ENCODE data around the gene HOMER3. TPM values are rescaled to one million over a fixed set of nuclear protein-coding genes. Genes with fewer than 3 reads are reported as not detected.

HOMER3 gene
- total and polyA plus RNA-seq, 2 of the 13 experiments (the other 11 are each of a cell fraction or from before 2014, with no cell fraction given) = 21.3 to 27.3 TPM

DNA sequence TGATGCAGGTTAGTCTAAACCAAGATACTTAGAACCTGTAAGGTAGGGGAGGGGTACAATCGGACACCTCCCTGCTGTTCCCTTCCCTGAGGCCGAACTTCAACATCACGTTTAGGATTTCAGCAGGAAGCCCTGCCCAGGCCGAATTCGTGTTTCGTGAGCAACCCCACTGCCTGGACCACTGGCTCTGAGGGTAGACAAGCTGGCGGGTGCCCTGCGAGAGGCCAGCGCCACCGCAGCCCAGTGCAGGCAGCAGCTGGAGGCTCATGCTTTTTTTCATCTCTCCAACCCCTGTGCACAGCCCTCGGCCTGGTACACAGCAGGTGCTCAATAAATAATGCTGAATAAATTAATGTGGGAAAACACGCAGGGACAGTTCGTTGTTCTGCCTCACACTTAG is 7.7 kb downstream of the HOMER3 start (continued):
- TF ChIP-seq SIX1 (CRISPR knock-in tag; IDR thresholded peaks at IDR 0.05; ENCODE audit: borderline replicate concordance) = no peak
- TF ChIP-seq NCOR1 (IDR thresholded peaks at IDR 0.05; ENCODE audit: borderline replicate concordance, low read length) = no peak
- no peak for TF ChIP-seq ZNF564 (CRISPR knock-in tag; IDR thresholded peaks at IDR 0.05)

- 95% methylated on average over 37 of the region's 37 CpGs for WGBS (ENCODE audit: low lambda C conversion rate)
- ChIA-PET CTCF (ENCODE audit: low intra/inter-chr PET ratio, low total read pairs) (no interaction called here), POLR2A (no interaction called here)
- intact Hi-C loops (cut with micrococcal nuclease; ENCODE audit: unreplicated experiment) = no loop called here
- Histone ChIP-seq H3K27me3 (ENCODE audit: control insufficient read depth in 1 of 2, insufficient read depth in 2 of 2, low read length in 2 of 2) (no peaks in the 10 kb centered on the region), H3K4me3 (replicated peaks in 1 of 3; ENCODE audit: insufficient read depth in 1 of 3, low read depth in 2 of 3, low read length in 3 of 3) (no peak overlapping the region), H3K36me3 (replicated peaks in 1 of 2; ENCODE audit: control insufficient read depth in 1 of 2, insufficient read depth in 2 of 2, low read length in 2 of 2) (peaks cover 6 to 10% of the 10 kb centered on the region in 2 experiments; a peak in 4 of 5 replicates), H3K4me2 (ENCODE audit: low read depth, low read length) (no peak overlapping the region), H3K4me1 (ENCODE audit: insufficient read depth, low read length) (no peaks in the 10 kb centered on the region), H2AFZ (ENCODE audit: low read length) (no peak overlapping the region), H3K9ac (ENCODE audit: insufficient read depth, low read depth, low read length) (no peak overlapping the region), H4K20me1 (ENCODE audit: insufficient read depth, low read length) (no peaks in the 10 kb centered on the region), H3K9me3 (ENCODE audit: low read length) (no peaks in the 10 kb centered on the region), H3K27ac (ENCODE audit: extremely low read length, insufficient read depth, low read length) (no peak overlapping the region), H3K79me2 (ENCODE audit: insufficient read depth, low read length) (no peaks in the 10 kb centered on the region)
- BruUV-seq (replicated peaks) = no TSS peak
- TF ChIP-seq, protein P1, sequence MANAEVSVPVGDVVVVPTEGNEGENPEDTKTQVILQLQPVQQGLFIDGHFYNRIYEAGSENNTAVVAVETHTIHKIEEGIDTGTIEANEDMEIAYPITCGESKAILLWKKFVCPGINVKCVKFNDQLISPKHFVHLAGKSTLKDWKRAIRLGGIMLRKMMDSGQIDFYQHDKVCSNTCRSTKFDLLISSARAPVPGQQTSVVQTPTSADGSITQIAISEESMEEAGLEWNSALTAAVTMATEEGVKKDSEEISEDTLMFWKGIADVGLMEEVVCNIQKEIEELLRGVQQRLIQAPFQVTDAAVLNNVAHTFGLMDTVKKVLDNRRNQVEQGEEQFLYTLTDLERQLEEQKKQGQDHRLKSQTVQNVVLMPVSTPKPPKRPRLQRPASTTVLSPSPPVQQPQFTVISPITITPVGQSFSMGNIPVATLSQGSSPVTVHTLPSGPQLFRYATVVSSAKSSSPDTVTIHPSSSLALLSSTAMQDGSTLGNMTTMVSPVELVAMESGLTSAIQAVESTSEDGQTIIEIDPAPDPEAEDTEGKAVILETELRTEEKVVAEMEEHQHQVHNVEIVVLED (CRISPR knock-in tag; IDR thresholded peaks at IDR 0.05; ENCODE audit: borderline replicate concordance) = no peak
- TF ChIP-seq AGO2 (optimal IDR thresholded peaks at IDR 0.05; ENCODE audit: low read depth, low read length) = peak; percentile 4
- FAIRE-seq (no peak), DNase-seq (ENCODE audit: low spot score) (no peak), ATAC-seq (peak; percentile 13)
- in situ Hi-C loops (cut with HindIII; ENCODE audit: extremely low pct_ligation_motif_present, low pct_unique_long_range_greater_than_20kb) = no loop called here
Observed at GRCh38 chr19:18932216-18932841, 8.7 kb downstream of the HOMER3 start.
